ENCODE results near the gene PUM2.

The PUM2 gene

GRCh38 chr2:20304411-20304810, 46.2 kb downstream of the PUM2 start:
- H3K4me1 ChIP-seq (ENCODE audit: control insufficient read depth in 1 of 2, insufficient read depth in 1 of 2, low read depth in 1 of 2, low read length in 1 of 2), result no peaks in the 10 kb centered on the region
- no peaks in the 10 kb centered on the region for H3K9me3 ChIP-seq
- peaks cover 70% of the 10 kb centered on the region for H3K36me3 ChIP-seq
- no peak overlapping the region for H3K27ac ChIP-seq
- no peak for TF ChIP-seq CTCF (IDR thresholded peaks at IDR 0.05)
- no peak overlapping the region for H3K4me3 ChIP-seq (ENCODE audit: low read depth in 1 of 2, low read length in 1 of 2)
- no peaks in the 10 kb centered on the region for H3K27me3 ChIP-seq

GRCh38 chr2:20303966-20304365, 46.7 kb downstream of the PUM2 start:
- H3K9me3 ChIP-seq, result no peaks in the 10 kb centered on the region
- TF ChIP-seq CTCF (IDR thresholded peaks at IDR 0.05), result no peak
- H3K36me3 ChIP-seq, result peaks cover 73% of the 10 kb centered on the region
- no peaks in the 10 kb centered on the region for H3K27me3 ChIP-seq
- no peak overlapping the region for H3K4me3 ChIP-seq (ENCODE audit: low read depth in 1 of 2, low read length in 1 of 2)
- H3K4me1 ChIP-seq (ENCODE audit: control insufficient read depth in 1 of 2, insufficient read depth in 1 of 2, low read depth in 1 of 2, low read length in 1 of 2), result no peaks in the 10 kb centered on the region
- no peak overlapping the region for H3K27ac ChIP-seq

- H3K9me3 ChIP-seq, result no peaks in the 10 kb centered on the region
- no peak for TF ChIP-seq CTCF (IDR thresholded peaks at IDR 0.05)
- H3K4me3 ChIP-seq (ENCODE audit: low read depth in 1 of 2, low read length in 1 of 2), result no peak overlapping the region
- no peaks in the 10 kb centered on the region for H3K4me1 ChIP-seq (ENCODE audit: control insufficient read depth in 1 of 2, insufficient read depth in 1 of 2, low read depth in 1 of 2, low read length in 1 of 2)
- no peak overlapping the region for H3K27ac ChIP-seq
- peaks cover 68% of the 10 kb centered on the region for H3K36me3 ChIP-seq
- no peaks in the 10 kb centered on the region for H3K27me3 ChIP-seq
Measured at GRCh38 chr2:20302019-20302418, 48.6 kb downstream of the PUM2 start.

GRCh38 chr2:20300656-20301055, 50.0 kb downstream of the PUM2 start:
- H3K36me3 ChIP-seq, result peaks cover 66% of the 10 kb centered on the region
- H3K27ac ChIP-seq, result no peak overlapping the region
- no peaks in the 10 kb centered on the region for H3K27me3 ChIP-seq
- no peak for TF ChIP-seq CTCF (IDR thresholded peaks at IDR 0.05)
- H3K4me1 ChIP-seq (ENCODE audit: control insufficient read depth in 1 of 2, insufficient read depth in 1 of 2, low read depth in 1 of 2, low read length in 1 of 2), result no peaks in the 10 kb centered on the region
- no peak overlapping the region for H3K4me3 ChIP-seq (ENCODE audit: low read depth in 1 of 2, low read length in 1 of 2)
- H3K9me3 ChIP-seq, result no peaks in the 10 kb centered on the region

GRCh38 chr2:20299113-20299512, 51.5 kb downstream of the PUM2 start:
- H3K27ac ChIP-seq, result no peak overlapping the region
- H3K36me3 ChIP-seq, result peaks cover 60% of the 10 kb centered on the region
- no peaks in the 10 kb centered on the region for H3K4me1 ChIP-seq (ENCODE audit: control insufficient read depth in 1 of 2, insufficient read depth in 1 of 2, low read depth in 1 of 2, low read length in 1 of 2)
- H3K4me3 ChIP-seq (ENCODE audit: low read depth in 1 of 2, low read length in 1 of 2), result no peak overlapping the region
- TF ChIP-seq CTCF (IDR thresholded peaks at IDR 0.05), result no peak
- H3K27me3 ChIP-seq, result no peaks in the 10 kb centered on the region
- no peaks in the 10 kb centered on the region for H3K9me3 ChIP-seq

- Histone ChIP-seq H3K27ac (no peak overlapping the region), H3K27me3 (no peaks in the 10 kb centered on the region), H3K9me3 (no peaks in the 10 kb centered on the region), H3K4me1 (ENCODE audit: control insufficient read depth in 1 of 2, insufficient read depth in 1 of 2, low read depth in 1 of 2, low read length in 1 of 2) (no peaks in the 10 kb centered on the region), H3K36me3 (peaks cover 80% of the 10 kb centered on the region), H3K4me3 (ENCODE audit: low read depth in 1 of 2, low read length in 1 of 2) (no peak overlapping the region)
- no peak for TF ChIP-seq CTCF (IDR thresholded peaks at IDR 0.05)
Measured at GRCh38 chr2:20294231-20294630, 56.4 kb downstream of the PUM2 start.

Data from neutrophil (primary cell).